Measurements from ENCODE around the gene MAP1LC3B. TPM values are rescaled to one million over a fixed set of nuclear protein-coding genes. Genes with fewer than 3 reads are reported as not detected.

The MAP1LC3B gene
- total and polyA plus RNA-seq, 2 experiments from 2014 or later, result 73.3 to 134 TPM

GRCh38 chr16:87363771-87364455 lies 28.2 kb upstream of the MAP1LC3B start:
- Histone ChIP-seq H3K27ac (peak overlapping the region; percentile 48), H3K4me2 (peak overlapping the region; percentile 52), H2AFZ (no peak overlapping the region), H3K9me3 (ENCODE audit: low read depth) (no peaks in the 10 kb centered on the region), H4K20me1 (ENCODE audit: insufficient read depth, poor library complexity, severe bottlenecking) (peaks cover 37% of the 10 kb centered on the region), H3K4me3 (no peak overlapping the region), H3K4me1 (ENCODE audit: insufficient read depth) (peaks cover 11% of the 10 kb centered on the region), H3K9me2 (replicated peaks; ENCODE audit: insufficient read depth) (no peaks in the 10 kb centered on the region), H3K27me3 (no peaks in the 10 kb centered on the region), H3K36me3 (replicated peaks; ENCODE audit: insufficient read depth, low read depth) (no peaks in the 10 kb centered on the region), H3K79me2 (peaks cover 66% of the 10 kb centered on the region)
- 58% methylated on average over 16 of the region's 17 CpGs for WGBS (ENCODE audit: low lambda C conversion rate, missing lambda C conversion rate)
- no peak for DNase-seq (ENCODE audit: low spot score)
- TF ChIP-seq CTCF (IDR thresholded peaks at IDR 0.05; ENCODE audit: poor library complexity), result no peak
- TF ChIP-seq EZH2 (IDR thresholded peaks at IDR 0.05; ENCODE audit: borderline replicate concordance), result no peak
- TF ChIP-seq EZH2phosphoT487 (IDR thresholded peaks at IDR 0.05; ENCODE audit: low read depth, severe bottlenecking, unreplicated experiment), result no peak

- no peaks in the 10 kb centered on the region for H3K27me3 ChIP-seq
- DNase-seq (ENCODE audit: low spot score), result no peak
- no peaks in the 10 kb centered on the region for H3K36me3 ChIP-seq (replicated peaks; ENCODE audit: insufficient read depth, low read depth)
- H3K4me1 ChIP-seq (ENCODE audit: insufficient read depth), result peaks cover 11% of the 10 kb centered on the region
- H3K4me2 ChIP-seq, result no peak overlapping the region
- no peak overlapping the region for H2AFZ ChIP-seq
- H3K9me2 ChIP-seq (replicated peaks; ENCODE audit: insufficient read depth), result no peaks in the 10 kb centered on the region
- peaks cover 49% of the 10 kb centered on the region for H4K20me1 ChIP-seq (ENCODE audit: insufficient read depth, poor library complexity, severe bottlenecking)
- 92% methylated on average over 13 of the region's 13 CpGs for WGBS (ENCODE audit: low lambda C conversion rate, missing lambda C conversion rate)
- H3K79me2 ChIP-seq, result peaks cover 77% of the 10 kb centered on the region
- H3K4me3 ChIP-seq, result no peak overlapping the region
- no peaks in the 10 kb centered on the region for H3K9me3 ChIP-seq (ENCODE audit: low read depth)
- no peak for TF ChIP-seq CTCF (IDR thresholded peaks at IDR 0.05; ENCODE audit: poor library complexity)
- TF ChIP-seq EZH2phosphoT487 (IDR thresholded peaks at IDR 0.05; ENCODE audit: low read depth, severe bottlenecking, unreplicated experiment), result no peak
- TF ChIP-seq EZH2 (IDR thresholded peaks at IDR 0.05; ENCODE audit: borderline replicate concordance), result no peak
- H3K27ac ChIP-seq, result no peak overlapping the region
Observed at GRCh38 chr16:87365021-87365713, 27.0 kb upstream of the MAP1LC3B start.

GRCh38 chr16:87366288-87366687 lies 25.8 kb upstream of the MAP1LC3B start:
- Histone ChIP-seq H2AFZ (no peak overlapping the region), H3K4me3 (no peak overlapping the region), H3K4me1 (ENCODE audit: insufficient read depth) (peaks cover 11% of the 10 kb centered on the region), H3K79me2 (peaks cover 79% of the 10 kb centered on the region), H3K9me2 (replicated peaks; ENCODE audit: insufficient read depth) (no peaks in the 10 kb centered on the region), H3K4me2 (no peak overlapping the region), H3K27me3 (no peaks in the 10 kb centered on the region), H3K9me3 (ENCODE audit: low read depth) (no peaks in the 10 kb centered on the region), H4K20me1 (ENCODE audit: insufficient read depth, poor library complexity, severe bottlenecking) (peaks cover 57% of the 10 kb centered on the region), H3K36me3 (replicated peaks; ENCODE audit: insufficient read depth, low read depth) (no peaks in the 10 kb centered on the region), H3K27ac (no peak overlapping the region)
- WGBS (ENCODE audit: low lambda C conversion rate, missing lambda C conversion rate), result 91% methylated on average over 4 of the region's 4 CpGs
- no peak for DNase-seq (ENCODE audit: low spot score)
- TF ChIP-seq EZH2 (IDR thresholded peaks at IDR 0.05; ENCODE audit: borderline replicate concordance) (no peak), EZH2phosphoT487 (IDR thresholded peaks at IDR 0.05; ENCODE audit: low read depth, severe bottlenecking, unreplicated experiment) (no peak), CTCF (IDR thresholded peaks at IDR 0.05; ENCODE audit: poor library complexity) (no peak)
